ENCODE data around the gene TRIO.

GRCh38 chr5:14388741-14389140, 245.6 kb downstream of the TRIO start:
- TF ChIP-seq, protein P1, sequence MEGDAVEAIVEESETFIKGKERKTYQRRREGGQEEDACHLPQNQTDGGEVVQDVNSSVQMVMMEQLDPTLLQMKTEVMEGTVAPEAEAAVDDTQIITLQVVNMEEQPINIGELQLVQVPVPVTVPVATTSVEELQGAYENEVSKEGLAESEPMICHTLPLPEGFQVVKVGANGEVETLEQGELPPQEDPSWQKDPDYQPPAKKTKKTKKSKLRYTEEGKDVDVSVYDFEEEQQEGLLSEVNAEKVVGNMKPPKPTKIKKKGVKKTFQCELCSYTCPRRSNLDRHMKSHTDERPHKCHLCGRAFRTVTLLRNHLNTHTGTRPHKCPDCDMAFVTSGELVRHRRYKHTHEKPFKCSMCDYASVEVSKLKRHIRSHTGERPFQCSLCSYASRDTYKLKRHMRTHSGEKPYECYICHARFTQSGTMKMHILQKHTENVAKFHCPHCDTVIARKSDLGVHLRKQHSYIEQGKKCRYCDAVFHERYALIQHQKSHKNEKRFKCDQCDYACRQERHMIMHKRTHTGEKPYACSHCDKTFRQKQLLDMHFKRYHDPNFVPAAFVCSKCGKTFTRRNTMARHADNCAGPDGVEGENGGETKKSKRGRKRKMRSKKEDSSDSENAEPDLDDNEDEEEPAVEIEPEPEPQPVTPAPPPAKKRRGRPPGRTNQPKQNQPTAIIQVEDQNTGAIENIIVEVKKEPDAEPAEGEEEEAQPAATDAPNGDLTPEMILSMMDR (IDR thresholded peaks at IDR 0.05; ENCODE audit: extremely low read depth in 1 of 2, insufficient read depth in 1 of 2, low read depth in 1 of 2, low read length in 2 of 2): no peak
- TF ChIP-seq POLR2A (IDR thresholded peaks at IDR 0.05; ENCODE audit: low read depth, low read length) (no peak), MYC (IDR thresholded peaks at IDR 0.05; ENCODE audit: low read depth, low read length) (no peak), EZH2 (IDR thresholded peaks at IDR 0.05; ENCODE audit: borderline replicate concordance, low read depth, low read length, severe bottlenecking) (no peak), POLR2AphosphoS5 (IDR thresholded peaks at IDR 0.05; ENCODE audit: insufficient read depth, low read depth, low read length) (no peak), FOS (IDR thresholded peaks at IDR 0.05; ENCODE audit: borderline replicate concordance, insufficient read depth, low read length) (no peak)
- TF ChIP-seq, protein P2, sequence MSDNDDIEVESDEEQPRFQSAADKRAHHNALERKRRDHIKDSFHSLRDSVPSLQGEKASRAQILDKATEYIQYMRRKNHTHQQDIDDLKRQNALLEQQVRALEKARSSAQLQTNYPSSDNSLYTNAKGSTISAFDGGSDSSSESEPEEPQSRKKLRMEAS (IDR thresholded peaks at IDR 0.05; ENCODE audit: insufficient read depth, insufficient read length): no peak
